RWPE2 (cell line): ENCODE results near the gene SMG6.
A peak's percentile ranks its signal among the peaks of the same experiment; 100 is the strongest.

ENCODE experiments used
- ATAC-seq: fragments of 200-7000 bp; cut with Tn5 transposase; 3 replicates; pipeline ENCODE4 v1.9.1; 2021; ENCODE audit warnings: low read depth
- DNase-seq: peaks from one replicate; pipeline ENCODE4 v3.0.0-alpha.2; 2020; ENCODE audit warnings: low spot score
- H3K27ac ChIP-seq: fragments of 450-650 bp; 2 replicates; pipeline ENCODE4 v1.5.1; 2017; ENCODE audit warnings: mild to moderate bottlenecking; ENCODE audit not compliant: poor library complexity, severe bottlenecking
- H3K27me3 ChIP-seq: fragments of 250-450 bp; sonication (Bioruptor Pico); 2 replicates; pipeline ENCODE4 v1.5.1; 2021; ENCODE audit warnings: mild to moderate bottlenecking, moderate library complexity; ENCODE audit not compliant: insufficient read depth, poor library complexity, severe bottlenecking
- H3K36me3 ChIP-seq: fragments of 250-450 bp; sonication (Bioruptor Pico); 2 replicates; pipeline ENCODE4 v1.5.1; 2020; ENCODE audit warnings: low read depth, mild to moderate bottlenecking, moderate library complexity
- H3K4me1 ChIP-seq: fragments of 250-450 bp; sonication (Bioruptor Pico); 2 replicates; pipeline ENCODE4 v1.5.1; 2021; ENCODE audit warnings: mild to moderate bottlenecking, moderate library complexity; ENCODE audit not compliant: insufficient read depth, poor library complexity, severe bottlenecking
- H3K4me3 ChIP-seq: fragments of 250-450 bp; sonication (Bioruptor Pico); 2 replicates; pipeline ENCODE4 v1.5.1; 2021; ENCODE audit warnings: mild to moderate bottlenecking, moderate library complexity; ENCODE audit not compliant: severe bottlenecking
- H3K9me3 ChIP-seq: fragments of 250-450 bp; sonication (Bioruptor Pico); 2 replicates; pipeline ENCODE4 v1.5.1; 2021; ENCODE audit warnings: mild to moderate bottlenecking, moderate library complexity; ENCODE audit not compliant: severe bottlenecking
- CTCF ChIP-seq: fragments of 450-650 bp; IDR thresholded peaks from one replicate; pipeline ENCODE4 v1.5.1; 2017; ENCODE audit warnings: mild to moderate bottlenecking, moderate library complexity; ENCODE audit not compliant: poor library complexity, severe bottlenecking

SMG6 gene

GRCh38 chr17:2180768-2181167 is 122.8 kb downstream of the SMG6 start:
- TF ChIP-seq CTCF = no peak
- no peak overlapping the region for H3K27ac ChIP-seq
- no peaks in the 10 kb centered on the region for H3K36me3 ChIP-seq
- peaks cover 39% of the 10 kb centered on the region for H3K4me1 ChIP-seq
- no peak for DNase-seq
- no peaks in the 10 kb centered on the region for H3K27me3 ChIP-seq
- no peaks in the 10 kb centered on the region for H3K9me3 ChIP-seq
- no peak overlapping the region for H3K4me3 ChIP-seq
- ATAC-seq = no peak

- no peak for DNase-seq
- no peak for TF ChIP-seq CTCF
- H3K27me3 ChIP-seq = no peaks in the 10 kb centered on the region
- H3K27ac ChIP-seq = no peak overlapping the region
- ATAC-seq = peak; percentile 7; the same call in 1 of the 3 replicates
- H3K4me3 ChIP-seq = no peak overlapping the region
- H3K36me3 ChIP-seq = no peaks in the 10 kb centered on the region
- no peaks in the 10 kb centered on the region for H3K9me3 ChIP-seq
- H3K4me1 ChIP-seq = peaks cover 48% of the 10 kb centered on the region
Measured at GRCh38 chr17:2179615-2180295, 123.8 kb downstream of the SMG6 start.

GRCh38 chr17:2178798-2179501 is 124.6 kb downstream of the SMG6 start:
- H3K4me1 ChIP-seq = peaks cover 54% of the 10 kb centered on the region
- H3K4me3 ChIP-seq = no peak overlapping the region
- no peaks in the 10 kb centered on the region for H3K9me3 ChIP-seq
- ATAC-seq (no peak), DNase-seq (no peak)
- H3K36me3 ChIP-seq = no peaks in the 10 kb centered on the region
- no peak overlapping the region for H3K27ac ChIP-seq
- no peaks in the 10 kb centered on the region for H3K27me3 ChIP-seq
- no peak for TF ChIP-seq CTCF

GRCh38 chr17:2177235-2177811 is 126.3 kb downstream of the SMG6 start:
- Histone ChIP-seq H3K4me1 (peaks cover 70% of the 10 kb centered on the region), H3K9me3 (no peaks in the 10 kb centered on the region), H3K4me3 (no peak overlapping the region), H3K36me3 (no peaks in the 10 kb centered on the region), H3K27ac (peak overlapping the region; percentile 88), H3K27me3 (no peaks in the 10 kb centered on the region)
- TF ChIP-seq CTCF = no peak
- peak; percentile 71 for ATAC-seq
- DNase-seq = no peak
